H1 (cell line): ENCODE measurements around the gene PRMT1. TPM values are rescaled to one million over a fixed set of nuclear protein-coding genes. Genes with fewer than 3 reads are reported as not detected.

Source experiments
- CTCF ChIA-PET: fragments of 300-600 bp; sonication (Branson Sonifier 250); formaldehyde crosslinking; loops from one replicate; lab custom pipeline; 2021; ENCODE audit not compliant: partially characterized antibody; lab: Charles Lee
- POLR2A ChIA-PET: fragments of 300-600 bp; sonication (Branson Sonifier 250); formaldehyde crosslinking; loops from one replicate; lab custom pipeline; 2021; ENCODE audit warnings: inconsistent platforms; ENCODE audit not compliant: partially characterized antibody; lab: Charles Lee
- DNase-seq, 2 experiments: peaks; one replicate each; pipeline versions ENCODE4 v3.0.0 to v3.0.0-alpha.2; 2010 to 2022; ENCODE audit warnings: low spot score in 2 of 2, low read depth in 1 of 2, mixed read lengths in 1 of 2
- FAIRE-seq: peaks from 2 replicates; lab custom pipeline; 2011; peaks lifted over from hg19 to GRCh38; lab: Jason Lieb, UNC
- H2AFZ ChIP-seq: 2 replicates; pipeline ENCODE4 v1.8.1; 2012; ENCODE audit warnings: low read length, inconsistent platforms
- H2AK5ac ChIP-seq: 2 replicates; pipeline ENCODE4 v1.6.1; 2013; ENCODE audit warnings: low read depth, low read length
- H2BK120ac ChIP-seq: replicated peaks from 2 replicates; pipeline ENCODE3; 2013; ENCODE audit warnings: low read depth, low read length, inconsistent platforms
- H2BK12ac ChIP-seq: 2 replicates; pipeline ENCODE4 v1.6.1; 2013; ENCODE audit warnings: low read depth, low read length
- H2BK15ac ChIP-seq: 2 replicates; pipeline ENCODE4 v1.6.1; 2013; ENCODE audit warnings: low read length
- H2BK20ac ChIP-seq: 2 replicates; pipeline ENCODE4 v1.6.1; 2013; ENCODE audit warnings: low read length
- H2BK5ac ChIP-seq: 2 replicates; pipeline ENCODE4 v1.6.1; 2013; ENCODE audit warnings: low read depth, low read length
- H3K14ac ChIP-seq: 2 replicates; pipeline ENCODE4 v1.6.1; 2013; ENCODE audit warnings: inconsistent platforms; ENCODE audit not compliant: insufficient read length
- H3K18ac ChIP-seq: 2 replicates; pipeline ENCODE4 v1.6.1; 2013; ENCODE audit warnings: low read length; ENCODE audit errors: extremely low read depth
- H3K23ac ChIP-seq: 2 replicates; pipeline ENCODE4 v1.6.1; 2013; ENCODE audit warnings: inconsistent platforms; ENCODE audit not compliant: insufficient read length
- H3K23me2 ChIP-seq: 2 replicates; pipeline ENCODE4 v1.6.1; 2013; ENCODE audit warnings: low read depth, low read length
- H3K27ac ChIP-seq: 2 replicates; pipeline ENCODE4 v1.6.1; 2011; ENCODE audit warnings: low read depth, low read length, inconsistent platforms
- H3K27me3 ChIP-seq, 4 experiments: replicated peaks in 1 of 4; 1 replicate in 1 of 4; 2 replicates in 3 of 4; pipeline versions ENCODE4 v1.6.1 to v1.8.1; 2011 to 2013; ENCODE audit warnings: low read length in 3 of 4, mild to moderate bottlenecking in 3 of 4, inconsistent platforms in 2 of 4, mixed read lengths in 2 of 4, moderate library complexity in 1 of 4; ENCODE audit not compliant: control insufficient read depth in 3 of 4, insufficient read depth in 3 of 4; ENCODE audit errors: extremely low read depth in 1 of 4
- H3K36me3 ChIP-seq, 4 experiments: 2 replicates each; pipeline versions ENCODE4 v1.6.1 to v1.8.1; 2011 to 2013; ENCODE audit warnings: mild to moderate bottlenecking in 4 of 4, low read length in 3 of 4, moderate library complexity in 2 of 4, control low read depth in 1 of 4, inconsistent platforms in 1 of 4; ENCODE audit not compliant: insufficient read depth in 4 of 4, control insufficient read depth in 2 of 4
- H3K4ac ChIP-seq: replicated peaks from 2 replicates; pipeline ENCODE3; 2013; ENCODE audit warnings: low read length, low read depth, mixed read lengths, inconsistent platforms; ENCODE audit not compliant: insufficient read length
- H3K4me1 ChIP-seq, 4 experiments: replicated peaks in 1 of 4; 1 replicate in 1 of 4; 2 replicates in 3 of 4; pipeline versions ENCODE4 v1.6.1 to v1.8.1; 2011 to 2013; ENCODE audit warnings: low read length in 3 of 4, inconsistent platforms in 2 of 4, mixed read lengths in 1 of 4; ENCODE audit not compliant: insufficient read depth in 4 of 4, control insufficient read depth in 3 of 4
- H3K4me2 ChIP-seq, 2 experiments: 2 replicates each; pipeline versions ENCODE4 v1.6.1 to v1.8.1; 2011 to 2013; ENCODE audit warnings: low read depth in 2 of 2, low read length in 2 of 2, control low read depth in 1 of 2, inconsistent platforms in 1 of 2, mild to moderate bottlenecking in 1 of 2; ENCODE audit not compliant: insufficient read depth in 1 of 2
- H3K4me3 ChIP-seq, 4 experiments: fragments of 200-600, 300-600 bp in 1 of 4; sonication (generic), shearing (Covaris generic), sonication (Bioruptor Twin) in 1 of 4; 2 replicates each; pipeline versions ENCODE4 v1.5.1 to v1.8.1; 2011 to 2016; ENCODE audit warnings: low read length in 4 of 4, low read depth in 3 of 4, control low read depth in 2 of 4, inconsistent platforms in 2 of 4, mild to moderate bottlenecking in 2 of 4, mixed read lengths in 1 of 4, moderate library complexity in 1 of 4; ENCODE audit not compliant: insufficient read depth in 2 of 4; ENCODE audit errors: extremely low read depth in 1 of 4
- H3K56ac ChIP-seq: replicated peaks from 2 replicates; pipeline ENCODE3; 2013; ENCODE audit warnings: low read depth, mild to moderate bottlenecking, mixed read lengths, low read length, inconsistent platforms; ENCODE audit not compliant: insufficient read length
- H3K79me1 ChIP-seq: 2 replicates; pipeline ENCODE4 v1.6.1; 2013; ENCODE audit warnings: low read depth, low read length, control low read depth
- H3K79me2 ChIP-seq, 2 experiments: 2 replicates each; pipeline versions ENCODE4 v1.6.1 to v1.8.1; 2012 to 2013; ENCODE audit warnings: low read length in 2 of 2, mild to moderate bottlenecking in 2 of 2, inconsistent platforms in 1 of 2; ENCODE audit not compliant: insufficient read depth in 2 of 2, control insufficient read depth in 1 of 2
- H3K9ac ChIP-seq, 4 experiments: replicated peaks in 1 of 4; 1 replicate in 1 of 4; 2 replicates in 3 of 4; pipeline versions ENCODE4 v1.6.1 to v1.8.1; 2011 to 2013; ENCODE audit warnings: low read depth in 3 of 4, low read length in 3 of 4, control low read depth in 2 of 4, mild to moderate bottlenecking in 2 of 4, moderate library complexity in 2 of 4, inconsistent platforms in 1 of 4; ENCODE audit errors: extremely low read depth in 1 of 4
- H3K9me3 ChIP-seq, 2 experiments: 2 replicates each; pipeline versions ENCODE4 v1.6.1 to v1.8.1; 2012 to 2013; ENCODE audit warnings: mild to moderate bottlenecking in 2 of 2, moderate library complexity in 2 of 2, control low read depth in 1 of 2, inconsistent platforms in 1 of 2, low read depth in 1 of 2, low read length in 1 of 2, mixed read lengths in 1 of 2; ENCODE audit not compliant: insufficient read depth in 2 of 2
- H4K20me1 ChIP-seq, 2 experiments: replicated peaks in 1 of 2; 2 replicates each; pipeline versions ENCODE3 to v1.8.1; 2011 to 2013; ENCODE audit warnings: inconsistent platforms in 2 of 2, low read length in 2 of 2, mild to moderate bottlenecking in 1 of 2; ENCODE audit not compliant: insufficient read depth in 2 of 2, control insufficient read depth in 1 of 2
- H4K5ac ChIP-seq: 2 replicates; pipeline ENCODE4 v1.6.1; 2013; ENCODE audit warnings: low read length, low read depth, mixed read lengths, inconsistent platforms; ENCODE audit not compliant: insufficient read length
- H4K8ac ChIP-seq: 2 replicates; pipeline ENCODE4 v1.8.0; 2013; ENCODE audit warnings: mild to moderate bottlenecking, moderate library complexity, low read length, inconsistent platforms; ENCODE audit not compliant: insufficient read depth; ENCODE audit errors: extremely low read depth
- H4K91ac ChIP-seq: replicated peaks from 2 replicates; pipeline ENCODE3; 2013; ENCODE audit warnings: low read length, mixed read lengths, inconsistent platforms; ENCODE audit not compliant: insufficient read length
- CBX8 ChIP-seq: fragments of 300-800, 300-1000 bp; sonication (generic); IDR thresholded peaks from 2 replicates; pipeline ENCODE4 v1.7.1; 2016; ENCODE audit warnings: low read depth, low read length, borderline replicate concordance
- CREB1 ChIP-seq: IDR thresholded peaks from 2 replicates; pipeline ENCODE4 v1.6.1; 2012; ENCODE audit warnings: inconsistent platforms
- POLR2A ChIP-seq, 2 experiments: IDR thresholded peaks; 1 replicate in 1 of 2; 2 replicates in 1 of 2; pipeline ENCODE4 v1.6.1; 2011; ENCODE audit warnings: low read depth in 2 of 2, low read length in 2 of 2, mild to moderate bottlenecking in 2 of 2; ENCODE audit errors: control extremely low read depth in 1 of 2
- WGBS, 2 experiments: shearing (Covaris generic) in 1 of 2; methylation state at CpG; one replicate each; pipeline versions ENCODE4 v1.1.6 to v1.1.7; 2013 to 2015; ENCODE audit warnings: low lambda C conversion rate in 2 of 2, mixed read lengths in 2 of 2, inconsistent platforms in 1 of 2, low coverage in 1 of 2, missing lambda C conversion rate in 1 of 2; ENCODE audit not compliant: insufficient replicate concordance in 2 of 2, insufficient coverage in 1 of 2, insufficient read length in 1 of 2; ENCODE audit errors: extremely low coverage in 1 of 2, missing lambda C conversion rate in 1 of 2; 5-methylcytosine and 5-hydroxymethylcytosine counted together
- polyA plus RNA-seq, 7 experiments: library from polyadenylated mRNA; depleted of rRNA in 3 of 7; stranded (reverse) in 5 of 7; unstranded in 2 of 7; fragments of >200 nt in 5 of 7; fragments of 200-250 nt in 2 of 7; gene quantifications; 1 replicate in 5 of 7; 2 replicates in 1 of 7; 4 replicates in 1 of 7; pipeline versions ENCODE4 v1.2.1 to v1.2.3, GENCODE V29; 2011 to 2013; ENCODE audit warnings: missing spikeins in 2 of 7, mixed read lengths in 2 of 7
- total RNA-seq: library from RNA; stranded (reverse); fragmentation: NEBNext Ultra II Directional; extraction: Animal tissue kit (Norgen Biotek cat#: 25700); gene quantifications from 2 replicates; pipeline ENCODE4 v1.2.1, GENCODE V29; 2021

PRMT1 gene
- total and polyA plus RNA-seq, 2 of the 8 experiments (the other 6 are each of a cell fraction or from before 2014, with no cell fraction given): 561 to 1,215 TPM

GRCh38 chr19:49663224-49663623, 13.8 kb upstream of the PRMT1 start:
- H3K4me3 ChIP-seq: no peak overlapping the region
- no peak overlapping the region for H2BK20ac ChIP-seq
- H4K5ac ChIP-seq: no peak overlapping the region
- no peak overlapping the region for H3K56ac ChIP-seq
- ChIA-PET POLR2A (interaction anchor here (1.4 to 18.0 kb wide), 6 partner anchors 8 to 78 kb away, joined by 4 to 275 read pairs (median 24); partner anchors contain the start of genes PRMT1, RRAS and SCAF1), CTCF (interaction anchor here (0.7 to 1.8 kb wide), 5 partner anchors 9 to 23 kb away, joined by 3 to 5 read pairs (median 4); no protein-coding TSS in a partner anchor)
- H3K18ac ChIP-seq: no peak overlapping the region
- FAIRE-seq: no peak
- peaks cover 15% of the 10 kb centered on the region for H3K23me2 ChIP-seq
- no peak overlapping the region for H3K27ac ChIP-seq
- peak overlapping the region in 1 of 2 experiments; percentile 89; a peak in 1 of 4 replicates for H3K4me2 ChIP-seq
- H3K79me2 ChIP-seq: peaks cover 5 to 32% of the 10 kb centered on the region in 2 experiments; a peak in 2 of 4 replicates
- no peak overlapping the region for H3K23ac ChIP-seq
- peaks cover 5% of the 10 kb centered on the region for H3K79me1 ChIP-seq
- no peak overlapping the region for H2BK120ac ChIP-seq
- no peak overlapping the region for H2BK12ac ChIP-seq
- H3K4ac ChIP-seq: no peak overlapping the region
- no peak overlapping the region; a peak in 1 of 7 replicates for H3K9ac ChIP-seq
- H2BK15ac ChIP-seq: no peak overlapping the region
- no peak overlapping the region for H4K91ac ChIP-seq
- 0 out of 2 replicates have a peak overlapping the region, but pooled peaks have one; percentile 74 for H4K8ac ChIP-seq
- 89% methylated on average over 11 of the region's 12 CpGs; no CpG with 5 or more reads in 1 of the 2 experiments for WGBS, 2 experiments
- peak overlapping the region; percentile 69; the same call in 1 of the 2 replicates for H2AK5ac ChIP-seq
- H3K9me3 ChIP-seq: peaks cover 9 to 11% of the 10 kb centered on the region in 2 experiments
- H2BK5ac ChIP-seq: no peak overlapping the region
- H2AFZ ChIP-seq: no peak overlapping the region
- peaks cover 9 to 11% of the 10 kb centered on the region in 2 experiments for H4K20me1 ChIP-seq
- H3K4me1 ChIP-seq: peaks cover 0 to 7% (median 2%) of the 10 kb centered on the region in 4 experiments; a peak in 4 of 7 replicates
- H3K14ac ChIP-seq: no peak overlapping the region
- TF ChIP-seq CREB1 (no peak), CBX8 (no peak), POLR2A (IDR thresholded peaks at IDR 0.05; ENCODE audit: control extremely low read depth in 1 of 2, low read depth in 2 of 2, low read length in 2 of 2) (peak in 1 of 2 experiments; percentile 65; a peak in 2 of 3 replicates)
- DNase-seq: no peak
- no peaks in the 10 kb centered on the region for H3K27me3 ChIP-seq
- H3K36me3 ChIP-seq: peaks cover 18 to 45% (median 37%) of the 10 kb centered on the region in 4 experiments; a peak in 7 of 8 replicates
